GM19467 (cell line): ENCODE data around the gene PRKCA.

Source experiments
- ATAC-seq: cut with Tn5 transposase; IDR thresholded peaks from one replicate; pipeline ENCODE4 v1.9.1; 2021; ENCODE audit warnings: mild to moderate bottlenecking, moderate library complexity; ENCODE audit not compliant: unreplicated experiment

The PRKCA gene

DNA sequence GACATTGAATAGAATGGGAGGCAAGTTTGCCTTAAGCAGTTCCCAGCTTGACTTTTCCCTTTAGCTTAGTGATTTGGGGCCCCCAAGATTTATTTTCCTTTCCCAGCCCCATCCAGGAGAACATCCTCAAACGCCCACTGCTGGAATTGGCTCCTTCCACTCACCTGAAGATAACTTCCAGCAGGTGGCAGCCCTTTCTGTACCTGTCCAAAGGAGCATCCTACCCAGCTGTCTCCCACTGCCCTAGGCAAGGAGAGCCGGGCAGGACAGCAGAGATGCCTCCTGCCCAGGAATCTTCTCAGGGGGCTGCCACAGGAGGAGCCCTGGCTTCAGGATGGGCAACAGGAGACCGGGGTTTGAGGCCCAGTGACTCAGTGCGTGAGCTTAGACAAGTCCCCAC lies 538.9 kb downstream of the PRKCA start:
- ATAC-seq: no peak

DNA sequence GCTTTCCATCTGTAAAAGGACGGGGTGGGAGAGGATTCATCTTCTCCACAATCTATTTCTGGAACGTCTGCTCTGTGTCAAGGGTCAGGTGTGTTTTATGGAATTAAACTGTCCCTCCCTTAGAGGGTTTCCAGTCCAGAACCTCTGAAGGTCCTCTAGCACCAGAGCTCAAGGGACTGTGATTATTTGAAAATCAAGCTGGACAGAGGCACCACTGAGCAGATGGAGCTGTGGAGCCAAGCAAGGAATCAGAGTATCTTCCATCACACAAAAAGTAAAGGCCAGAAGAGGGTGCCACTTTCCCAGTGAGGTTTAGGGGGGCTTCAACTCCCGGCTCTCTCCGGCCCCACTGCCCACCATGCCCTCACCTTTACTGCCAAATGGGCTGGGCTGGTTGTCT lies 539.3 kb downstream of the PRKCA start:
- no peak for ATAC-seq

- no peak for ATAC-seq
Observed at GRCh38 chr17:66842505-66842904, 540.1 kb downstream of the PRKCA start.

DNA sequence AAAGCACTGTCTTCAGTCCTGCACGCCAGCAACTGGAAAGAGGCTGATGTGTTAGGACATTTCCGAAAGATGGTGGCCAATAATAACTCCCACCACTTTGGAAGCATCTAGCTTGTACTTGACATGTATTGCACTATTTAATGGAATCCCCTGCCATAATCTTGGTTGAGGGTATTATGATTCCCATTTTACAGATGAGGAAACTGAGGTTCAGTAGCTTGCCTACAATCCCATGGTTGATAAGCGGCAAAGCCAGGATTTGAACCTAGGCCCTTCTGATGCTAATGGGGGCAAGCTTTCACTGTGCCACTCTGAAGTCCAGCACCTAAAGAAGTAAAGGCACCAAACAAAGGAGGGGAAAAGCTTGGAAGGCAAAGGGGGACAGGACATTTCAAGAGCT lies 540.5 kb downstream of the PRKCA start:
- no peak for ATAC-seq

DNA sequence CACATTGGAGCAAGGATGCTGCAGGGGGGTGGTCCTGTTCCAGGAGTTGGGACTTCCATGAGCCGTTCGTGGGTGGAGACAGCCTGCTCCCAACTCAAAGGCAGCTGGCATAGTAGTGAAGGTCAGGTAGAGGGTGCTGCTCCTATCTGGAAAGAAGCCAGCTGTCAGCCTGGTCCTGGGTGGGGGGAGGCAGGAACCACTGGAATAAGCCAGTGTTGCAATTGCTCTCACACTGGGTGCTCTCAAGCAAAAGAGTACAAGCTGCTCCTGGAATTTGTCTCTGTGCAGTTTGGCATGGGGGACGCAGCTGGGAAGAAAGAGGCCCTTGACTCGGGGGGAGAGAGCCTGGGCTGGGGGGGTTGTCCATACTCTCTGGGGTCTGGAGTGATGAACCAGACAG lies 541.2 kb downstream of the PRKCA start:
- no peak for ATAC-seq

- ATAC-seq: no peak
Observed at GRCh38 chr17:66847704-66848103, 545.3 kb downstream of the PRKCA start.

GRCh38 chr17:66848496-66848895 lies 546.1 kb downstream of the PRKCA start:
- ATAC-seq: no peak

- no peak for ATAC-seq
Observed at GRCh38 chr17:66849032-66849655, 546.7 kb downstream of the PRKCA start.

GRCh38 chr17:66849851-66850580 lies 547.6 kb downstream of the PRKCA start:
- no peak for ATAC-seq

- no peak for ATAC-seq
Observed at GRCh38 chr17:66850692-66851091, 548.3 kb downstream of the PRKCA start.

DNA sequence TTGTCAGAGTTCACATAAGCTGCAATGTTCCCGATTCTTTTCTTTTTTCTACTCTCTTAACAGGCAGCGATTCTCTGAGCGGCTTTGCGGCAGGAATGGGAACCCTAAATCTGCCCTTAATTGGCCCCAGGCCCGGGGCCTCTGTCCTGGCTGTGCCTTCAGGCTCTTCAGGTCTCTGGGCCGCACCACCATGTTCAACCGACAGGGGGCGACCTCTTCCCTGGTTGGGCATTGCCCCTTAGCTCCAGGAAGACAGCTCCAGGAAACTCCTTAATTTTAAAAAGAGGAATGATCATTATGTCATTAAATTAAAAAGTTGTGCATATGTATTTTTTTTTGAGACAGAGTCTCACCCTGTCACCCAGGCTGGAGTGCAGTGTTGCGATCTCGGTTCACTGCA lies 552.8 kb downstream of the PRKCA start:
- ATAC-seq: no peak

DNA sequence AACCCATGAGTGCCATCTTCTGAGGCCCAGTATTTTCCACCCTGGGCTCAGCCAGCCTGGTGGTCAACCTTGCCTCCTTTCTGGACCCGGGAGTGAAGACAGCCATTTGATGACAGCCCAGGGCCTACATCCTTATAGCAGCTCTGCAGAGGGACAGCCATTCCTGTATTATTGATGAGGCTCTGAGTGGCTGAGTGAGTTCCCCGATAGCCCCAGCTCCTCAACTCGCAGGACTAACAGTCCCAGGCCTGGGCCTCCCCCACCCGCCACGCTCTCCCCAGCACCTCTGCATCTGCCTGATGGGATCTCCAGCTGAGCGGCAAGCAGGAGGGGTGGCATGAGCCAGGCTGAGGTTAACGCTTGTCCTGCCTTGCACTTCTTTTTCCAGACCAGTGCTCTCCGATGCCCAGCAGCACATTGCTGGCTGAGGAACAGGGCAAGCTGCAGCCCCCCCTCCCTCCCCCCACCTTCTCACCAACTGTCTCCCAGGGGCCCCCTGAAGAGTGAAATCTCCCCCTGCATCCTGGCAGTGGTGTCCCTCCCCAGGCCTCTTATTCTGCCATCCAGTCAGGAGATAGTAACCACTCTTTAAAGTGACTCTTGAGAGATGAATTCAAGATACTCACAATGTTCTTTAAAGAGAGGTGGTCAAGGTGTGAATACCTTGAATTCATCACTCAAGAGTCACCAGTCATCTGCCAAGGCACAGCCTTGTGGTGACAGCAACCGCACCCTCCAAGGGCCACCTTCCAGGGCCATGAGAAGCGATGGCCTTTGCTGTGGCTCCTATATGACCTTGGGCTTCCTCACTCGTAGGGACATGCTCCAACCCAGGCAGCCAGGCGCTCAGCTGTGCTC lies 556.0 kb downstream of the PRKCA start:
- no peak for ATAC-seq

DNA sequence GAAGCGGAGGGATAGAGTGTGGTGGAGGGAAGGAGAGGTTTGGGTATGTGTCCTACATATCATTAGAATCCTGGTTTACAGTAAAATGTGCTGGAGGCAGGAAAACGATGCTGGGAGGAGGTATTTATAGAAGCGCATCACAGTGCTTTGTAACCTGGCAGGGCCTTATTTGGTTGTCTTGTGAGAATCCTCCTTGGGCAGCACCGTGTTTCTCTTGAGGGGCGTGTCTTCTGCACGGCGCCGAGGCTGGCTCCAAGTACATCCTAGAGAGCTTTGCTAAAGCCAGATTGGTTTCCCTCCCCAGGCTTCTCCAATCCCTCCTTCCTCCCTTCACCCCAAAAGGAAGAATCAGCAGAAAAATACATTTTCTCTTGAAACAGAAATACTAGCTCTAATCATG lies 556.9 kb downstream of the PRKCA start:
- ATAC-seq: no peak

- no peak for ATAC-seq
Observed at GRCh38 chr17:66860204-66860603, 557.8 kb downstream of the PRKCA start.
